Stomach (tissue), 9 donors: ENCODE data around the gene CAVIN4. TPM values are rescaled to one million over a fixed set of nuclear protein-coding genes. Genes with fewer than 3 reads are reported as not detected.

ENCODE experiments used
- DNase-seq, 2 donors: peaks; one replicate each; pipeline versions ENCODE4 v3.0.0 to v3.0.0-alpha.2; 2013 to 2019
- H3K27ac ChIP-seq, 5 donors: fragments of 200-600 bp in 4 of 5; sonication (generic) in 4 of 5; one replicate each; pipeline ENCODE4 v1.5.1; 2013 to 2019; ENCODE audit warnings: mild to moderate bottlenecking in 1 of 5, moderate library complexity in 1 of 5
- H3K27me3 ChIP-seq, 3 donors: fragments of 200-600 bp; sonication (generic); one replicate each; pipeline ENCODE4 v1.5.1; 2017 to 2019; ENCODE audit warnings: mixed run types in 1 of 3
- H3K36me3 ChIP-seq, 4 donors: fragments of 200-600 bp; sonication (generic); 1 replicate in 3 of 4; 2 replicates in 1 of 4; pipeline ENCODE4 v1.5.1; 2016 to 2019
- H3K4me1 ChIP-seq, 4 donors: fragments of 200-600 bp; sonication (generic); one replicate each; pipeline ENCODE4 v1.5.1; 2016 to 2019
- H3K4me3 ChIP-seq, 4 donors: fragments of 200-600 bp; sonication (generic) in 3 of 4; one replicate each; pipeline ENCODE4 v1.5.1; 2016 to 2019; ENCODE audit warnings: mild to moderate bottlenecking in 1 of 4
- H3K9me3 ChIP-seq, 4 donors: fragments of 200-600 bp; sonication (generic); one replicate each; pipeline ENCODE4 v1.5.1; 2016 to 2019
- CTCF ChIP-seq, 7 experiments: fragments of 450-650 bp in 4 of 7; fragments of 200-600 bp in 3 of 7; sonication (generic) in 3 of 7; IDR thresholded peaks; one replicate each; pipeline ENCODE4 v1.5.1; 2016 to 2019; ENCODE audit warnings: antibody characterized with exemption in 7 of 7, control low read depth in 2 of 7, mild to moderate bottlenecking in 1 of 7
- EP300 ChIP-seq: sonication (generic); formaldehyde crosslinking; IDR thresholded peaks from one replicate; pipeline ENCODE4 v1.6.1; 2017; ENCODE audit warnings: antibody characterized with exemption
- POLR2A ChIP-seq, 4 donors: fragments of 450-650 bp; IDR thresholded peaks; one replicate each; pipeline ENCODE4 v1.6.1; 2016; ENCODE audit warnings: antibody characterized with exemption in 4 of 4, control low read depth in 2 of 4, mild to moderate bottlenecking in 1 of 4, moderate library complexity in 1 of 4
- POLR2AphosphoS5 ChIP-seq, 3 donors: sonication (generic); formaldehyde crosslinking; IDR thresholded peaks; one replicate each; pipeline ENCODE4 v1.6.1; 2016; ENCODE audit warnings: antibody characterized with exemption in 3 of 3
- WGBS, 5 donors: extraction: QIAGEN DNeasy Blood & Tissue Kit in 3 of 5; methylation state at CpG; one replicate each; pipeline versions ENCODE4 v1.1.5 to v1.1.7; 2013 to 2018; 5-methylcytosine and 5-hydroxymethylcytosine counted together
- intact Hi-C: fragments of 100-400 bp; cut with DNase I; formaldehyde crosslinking; loops from one replicate; pipeline ENCODE4 v1.15.1; 2023; ENCODE audit warnings: low total_unique reads
- polyA plus RNA-seq, 3 donors: library from polyadenylated mRNA; stranded (reverse); fragments of 200-250 nt; gene quantifications; one replicate each; pipeline ENCODE4 v1.2.3, GENCODE V29; 2013
- total RNA-seq, 5 donors: library from RNA; depleted of rRNA; stranded (reverse); fragments of >200 nt; gene quantifications; one replicate each; pipeline versions ENCODE4 v1.1.0 to v1.2.3, GENCODE V29; 2014 to 2016
- donor health status: healthy with polysubstance abuse.
- donor health status: Bipolar disorder and iron deficiency.
- donor health status: healthy.

Gene CAVIN4
- total and polyA plus RNA-seq, 8 donors = 0.13 to 0.55 (median 0.34) TPM; not detected in 4

GRCh38 chr9:100567856-100568255 is 10.0 kb upstream of the CAVIN4 start:
- Histone ChIP-seq H3K27me3 (no peaks in the 10 kb centered on the region), H3K36me3 (peaks cover 0 to 9% (median 0%) of the 10 kb centered on the region in 4 donors), H3K4me1 (no peaks in the 10 kb centered on the region), H3K4me3 (no peak overlapping the region), H3K27ac (no peak overlapping the region), H3K9me3 (no peaks in the 10 kb centered on the region)
- intact Hi-C loops = no loop called here
- 68 to 85% (median 73%) methylated on average over 3 of the region's 3 CpGs for WGBS, 5 donors
- DNase-seq = no peak
- no peak for TF ChIP-seq EP300
- TF ChIP-seq POLR2A (IDR thresholded peaks at IDR 0.05) = no peak
- no peak for TF ChIP-seq POLR2AphosphoS5 (IDR thresholded peaks at IDR 0.05)
- TF ChIP-seq CTCF (IDR thresholded peaks at IDR 0.05) = no peak

GRCh38 chr9:100573655-100574260 is 4.1 kb upstream of the CAVIN4 start:
- no peak for TF ChIP-seq CTCF (IDR thresholded peaks at IDR 0.05)
- TF ChIP-seq POLR2A (IDR thresholded peaks at IDR 0.05) = no peak
- no peak for TF ChIP-seq POLR2AphosphoS5 (IDR thresholded peaks at IDR 0.05)
- no peak for TF ChIP-seq EP300
- intact Hi-C loops = no loop called here
- WGBS, 5 donors = 81 to 86% (median 82%) methylated on average over 3 of the region's 3 CpGs
- Histone ChIP-seq H3K36me3 (peaks cover 0 to 15% (median 0%) of the 10 kb centered on the region in 4 donors), H3K4me1 (peaks cover 0 to 6% (median 0%) of the 10 kb centered on the region in 4 donors), H3K9me3 (no peaks in the 10 kb centered on the region), H3K4me3 (no peak overlapping the region), H3K27me3 (no peaks in the 10 kb centered on the region), H3K27ac (no peak overlapping the region)
- no peak for DNase-seq

- Histone ChIP-seq H3K4me3 (no peak overlapping the region), H3K36me3 (peaks cover 0 to 11% (median 0%) of the 10 kb centered on the region in 4 donors), H3K27ac (no peak overlapping the region), H3K4me1 (peaks cover 0 to 6% (median 0%) of the 10 kb centered on the region in 4 donors), H3K9me3 (no peaks in the 10 kb centered on the region), H3K27me3 (no peaks in the 10 kb centered on the region)
- intact Hi-C loops = no loop called here
- no peak for DNase-seq
- TF ChIP-seq POLR2A (IDR thresholded peaks at IDR 0.05) (no peak), CTCF (IDR thresholded peaks at IDR 0.05) (no peak), POLR2AphosphoS5 (IDR thresholded peaks at IDR 0.05) (no peak), EP300 (no peak)
- WGBS, 5 donors = 88 to 95% (median 91%) methylated on average over 4 of the region's 4 CpGs
Observed at GRCh38 chr9:100575006-100575405, 2.9 kb upstream of the CAVIN4 start.

- no peak overlapping the region for H3K4me3 ChIP-seq
- no peaks in the 10 kb centered on the region for H3K9me3 ChIP-seq
- peaks cover 0 to 6% (median 0%) of the 10 kb centered on the region in 4 donors for H3K4me1 ChIP-seq
- TF ChIP-seq CTCF (IDR thresholded peaks at IDR 0.05) (no peak), POLR2A (IDR thresholded peaks at IDR 0.05) (no peak), POLR2AphosphoS5 (IDR thresholded peaks at IDR 0.05) (no peak), EP300 (no peak)
- no peak for DNase-seq
- intact Hi-C loops = no loop called here
- peaks cover 0 to 11% (median 0%) of the 10 kb centered on the region in 4 donors for H3K36me3 ChIP-seq
- 69 to 80% (median 70%) methylated on average over 2 of the region's 2 CpGs for WGBS, 5 donors
- H3K27ac ChIP-seq = no peak overlapping the region
- no peaks in the 10 kb centered on the region for H3K27me3 ChIP-seq
Observed at GRCh38 chr9:100575765-100576386, 2.0 kb upstream of the CAVIN4 start.
